Astrocyte of the cerebellum (primary cell): ENCODE measurements around the gene PDZD7.

Experiments
- DNase-seq: peaks from one replicate; pipeline ENCODE4 v3.0.0-alpha.2; 2011; ENCODE audit warnings: low read depth
- H3K4me3 ChIP-seq: 2 replicates; pipeline ENCODE4 v1.5.1; 2011; ENCODE audit warnings: mild to moderate bottlenecking, low read depth, low read length, moderate library complexity
- in situ Hi-C: cut with HindIII; loops from 2 replicates; pipeline ENCODE4 v1.10.0; 2017; ENCODE audit warnings: low sequenced_read_pairs
- TF ChIP-seq, protein P1 (sequence below): IDR thresholded peaks from 2 replicates; pipeline ENCODE4 v1.5.1; 2012; ENCODE audit warnings: low read length, low read depth, moderate library complexity, mild to moderate bottlenecking; ENCODE audit errors: missing control alignments

The PDZD7 gene

DNA sequence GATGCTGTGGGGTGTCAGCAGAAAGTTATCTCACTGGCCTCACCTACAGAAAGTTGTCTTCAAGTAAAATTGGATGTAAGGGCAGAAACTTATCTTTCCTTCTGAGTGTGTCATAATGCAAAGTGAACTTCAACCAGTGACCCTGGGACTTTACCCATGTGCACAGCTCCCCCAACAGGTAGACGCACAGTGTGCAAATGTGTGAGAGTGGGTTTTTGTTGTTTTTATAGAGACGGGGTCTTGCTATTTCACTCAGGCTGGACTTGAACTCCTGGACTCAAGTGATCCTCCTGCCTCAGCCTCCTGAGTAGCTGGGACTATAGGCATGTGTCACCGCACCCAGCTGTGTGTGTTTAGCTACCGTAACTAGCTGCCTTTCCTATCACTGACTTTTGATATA, 24.5 kb upstream of the PDZD7 start:
- TF ChIP-seq, protein P1, sequence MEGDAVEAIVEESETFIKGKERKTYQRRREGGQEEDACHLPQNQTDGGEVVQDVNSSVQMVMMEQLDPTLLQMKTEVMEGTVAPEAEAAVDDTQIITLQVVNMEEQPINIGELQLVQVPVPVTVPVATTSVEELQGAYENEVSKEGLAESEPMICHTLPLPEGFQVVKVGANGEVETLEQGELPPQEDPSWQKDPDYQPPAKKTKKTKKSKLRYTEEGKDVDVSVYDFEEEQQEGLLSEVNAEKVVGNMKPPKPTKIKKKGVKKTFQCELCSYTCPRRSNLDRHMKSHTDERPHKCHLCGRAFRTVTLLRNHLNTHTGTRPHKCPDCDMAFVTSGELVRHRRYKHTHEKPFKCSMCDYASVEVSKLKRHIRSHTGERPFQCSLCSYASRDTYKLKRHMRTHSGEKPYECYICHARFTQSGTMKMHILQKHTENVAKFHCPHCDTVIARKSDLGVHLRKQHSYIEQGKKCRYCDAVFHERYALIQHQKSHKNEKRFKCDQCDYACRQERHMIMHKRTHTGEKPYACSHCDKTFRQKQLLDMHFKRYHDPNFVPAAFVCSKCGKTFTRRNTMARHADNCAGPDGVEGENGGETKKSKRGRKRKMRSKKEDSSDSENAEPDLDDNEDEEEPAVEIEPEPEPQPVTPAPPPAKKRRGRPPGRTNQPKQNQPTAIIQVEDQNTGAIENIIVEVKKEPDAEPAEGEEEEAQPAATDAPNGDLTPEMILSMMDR: peak; percentile 16
- in situ Hi-C loops: no loop called here
- H3K4me3 ChIP-seq: no peak overlapping the region
- DNase-seq: no peak

DNA sequence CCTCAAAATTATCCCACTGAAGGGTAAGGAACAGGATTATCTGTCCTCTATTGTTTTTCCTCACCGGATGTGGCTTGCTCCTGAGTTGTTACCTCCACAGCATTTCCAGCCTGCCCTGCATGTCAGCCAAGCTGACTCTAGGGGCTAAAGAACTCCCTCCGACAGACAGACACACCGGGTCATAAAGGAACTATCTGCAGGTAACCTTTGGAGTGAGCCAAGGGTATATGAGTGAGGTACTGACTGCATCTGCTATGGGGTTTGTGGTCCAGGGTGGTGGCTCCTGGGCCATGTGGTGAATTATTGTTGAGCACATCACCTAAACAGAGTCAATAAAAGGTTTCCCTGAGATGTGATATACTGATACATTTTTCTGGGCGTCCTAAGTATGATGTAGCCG, 23.9 kb upstream of the PDZD7 start:
- in situ Hi-C loops: no loop called here

DNA sequence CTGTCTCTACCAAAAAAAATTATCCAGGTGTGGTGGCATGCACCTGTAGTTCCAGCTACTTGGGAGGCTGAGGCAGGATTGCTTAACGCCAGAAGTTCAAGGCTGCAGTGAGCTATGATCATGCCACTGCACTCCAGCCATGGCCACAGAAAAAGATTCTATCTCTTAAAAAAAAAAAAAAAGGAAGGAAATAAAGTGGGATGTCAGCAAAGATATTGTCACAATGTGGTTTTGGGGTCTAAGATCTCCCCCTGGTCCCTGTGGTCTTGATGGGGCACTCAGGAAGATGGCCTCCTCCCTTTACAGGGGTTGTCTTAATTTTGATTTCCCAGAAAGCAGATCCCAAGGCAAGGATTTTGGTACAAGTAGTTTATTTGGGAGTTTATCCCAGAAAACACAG, 23.4 kb upstream of the PDZD7 start:
- TF ChIP-seq, protein P1: no peak
- in situ Hi-C loops: no loop called here
- DNase-seq: no peak
- H3K4me3 ChIP-seq: no peak overlapping the region

More for the DNA sequence above, 23.9 kb upstream of the PDZD7 start:
- no peak for DNase-seq
- TF ChIP-seq, protein P1: no peak
- no peak overlapping the region for H3K4me3 ChIP-seq

DNA sequence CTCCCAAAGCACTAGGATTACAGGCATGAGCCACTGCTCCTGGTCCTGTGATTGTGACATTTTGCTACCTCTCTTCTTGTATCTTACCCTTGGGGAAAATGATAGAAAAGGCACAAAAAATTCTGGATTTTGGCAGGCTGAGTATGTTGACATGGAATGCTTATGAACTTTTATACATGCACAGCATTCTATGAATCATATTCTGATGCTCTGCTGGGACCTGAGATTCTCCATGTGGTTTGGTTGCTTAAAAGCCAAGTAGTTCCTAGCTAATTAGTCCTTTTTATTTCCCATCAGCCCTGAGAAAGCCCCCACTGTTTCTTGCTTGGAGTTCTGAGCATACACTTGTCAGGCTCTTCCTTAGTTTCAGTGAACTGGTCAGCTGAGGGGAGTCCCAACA, 22.6 kb upstream of the PDZD7 start:
- H3K4me3 ChIP-seq: no peak overlapping the region
- DNase-seq: no peak
- TF ChIP-seq, protein P1: no peak
- in situ Hi-C loops: no loop called here

DNA sequence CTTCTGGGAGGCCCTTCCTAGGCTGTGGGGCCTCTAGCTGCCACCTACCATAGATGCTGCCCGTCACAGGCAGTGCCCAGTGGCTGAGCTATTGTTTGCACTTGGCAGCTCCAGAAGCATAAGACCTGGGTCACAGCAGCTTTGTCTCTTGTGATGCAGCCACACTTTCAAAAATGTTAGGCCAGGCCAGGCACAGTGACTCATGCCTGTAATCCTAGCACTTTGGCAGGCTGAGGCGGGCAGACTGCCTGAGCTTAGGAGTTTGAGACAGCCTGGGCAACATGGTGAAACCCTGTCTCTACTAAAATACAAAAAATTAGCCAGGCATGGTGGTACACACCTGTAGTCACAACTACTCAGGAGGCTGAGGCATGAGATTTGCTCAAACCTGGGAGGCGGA, 21.4 kb upstream of the PDZD7 start:
- no peak overlapping the region for H3K4me3 ChIP-seq

DNA sequence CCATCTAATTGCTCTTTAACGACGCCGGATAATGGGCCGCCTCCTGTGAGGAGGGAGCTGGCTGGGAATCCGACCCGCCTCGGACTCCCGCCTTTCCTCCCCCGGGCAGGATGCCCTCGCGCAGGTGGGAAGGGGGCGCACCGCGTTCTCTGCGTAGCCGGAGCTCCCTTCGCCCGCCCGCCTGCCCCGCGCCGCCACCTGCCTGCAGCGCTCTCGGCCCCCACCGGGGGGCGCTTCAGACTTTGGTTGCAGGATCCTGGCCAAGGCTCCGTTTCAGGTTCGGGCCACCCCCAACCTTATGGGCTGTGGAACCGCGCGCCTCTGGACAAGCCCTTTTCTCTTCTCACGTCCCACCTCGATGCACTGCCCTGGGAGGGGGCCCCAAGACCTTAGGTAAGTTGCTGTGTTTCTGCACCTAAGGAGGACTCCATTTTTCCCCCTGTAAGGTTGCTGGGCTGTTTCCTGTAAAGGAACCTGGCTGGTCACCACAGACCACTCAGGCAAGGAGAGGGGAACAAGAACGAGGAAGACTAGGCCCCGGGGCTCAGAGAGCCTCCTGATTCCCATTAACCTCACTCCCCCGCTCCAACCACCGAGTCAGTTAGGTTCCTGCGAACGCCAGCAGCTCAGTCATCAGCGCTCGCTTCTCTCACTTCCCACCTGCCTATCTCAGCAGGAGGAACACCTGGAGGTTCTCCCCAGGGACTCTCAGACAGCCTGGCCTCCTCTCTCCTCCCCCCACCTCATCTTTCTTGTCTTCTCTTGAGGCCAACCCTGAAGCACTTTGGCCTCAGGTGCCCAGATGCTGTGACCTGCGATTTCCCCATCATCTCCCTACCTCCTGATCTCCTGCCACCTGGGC, 19.5 kb upstream of the PDZD7 start:
- TF ChIP-seq, protein P1: peak; percentile 86
- no peak for DNase-seq
- peak overlapping the region; percentile 27 for H3K4me3 ChIP-seq
- in situ Hi-C loops: no loop called here

More for the DNA sequence above, 21.4 kb upstream of the PDZD7 start:
- DNase-seq: peak; percentile 57
- in situ Hi-C loops: no loop called here
- TF ChIP-seq, protein P1: no peak
